GM21529 (cell line): ENCODE results near the gene ARPC3.
"Not testable (repeated sequence)": the region's sequence is repeated elsewhere in the genome, so short reads cannot be mapped to it uniquely, and the experiment has no call there.

Source experiments
- ATAC-seq: cut with Tn5 transposase; IDR thresholded peaks from one replicate; pipeline ENCODE4 v1.9.1; 2021; ENCODE audit not compliant: unreplicated experiment

ARPC3 gene

DNA sequence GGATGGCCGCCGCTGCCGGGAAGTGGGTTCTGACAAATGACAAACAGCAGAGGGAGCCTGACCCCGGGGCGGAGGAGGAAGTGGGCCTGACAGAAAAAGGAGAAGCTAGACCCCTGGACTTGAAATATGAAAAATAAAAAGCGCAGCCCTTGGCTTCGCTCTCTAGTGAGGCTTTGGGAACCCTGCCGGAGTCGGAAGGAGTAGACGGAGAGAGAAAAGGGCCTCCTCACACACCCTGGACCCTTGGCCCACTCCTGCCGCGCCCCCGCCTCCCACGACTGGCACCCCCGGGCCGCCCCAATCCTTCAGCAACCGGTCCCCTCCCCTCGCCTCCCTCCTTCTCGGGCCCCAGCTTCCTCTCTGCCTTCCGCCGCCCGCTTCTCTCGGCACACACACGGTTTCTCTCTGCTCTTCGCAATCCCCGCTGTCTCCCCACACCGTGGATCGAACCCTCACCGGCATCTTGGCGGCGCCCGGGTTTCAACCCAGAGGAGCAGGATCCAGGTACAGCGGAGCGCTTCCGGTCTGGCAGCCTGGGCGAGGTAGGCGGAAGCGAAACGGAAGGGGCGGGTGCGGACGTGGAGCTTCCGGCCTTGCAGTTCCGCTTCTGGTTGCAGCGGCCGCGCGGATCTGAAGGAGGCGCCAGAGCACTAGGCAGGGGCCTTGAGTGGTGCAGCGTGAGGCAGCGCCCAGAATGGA, at the start of gene ARPC3:
ARPC3 (minus strand) TSS at position 539 of the 699 bp plus-strand sequence; CDS start at position 462, 77 bp downstream.
- peak; percentile 94 for ATAC-seq

GRCh38 chr12:110498984-110499706, 49.0 kb upstream of the ARPC3 start:
- ATAC-seq, result no peak

- ATAC-seq, result no peak
Measured at GRCh38 chr12:110475426-110475825, 25.3 kb upstream of the ARPC3 start.

DNA sequence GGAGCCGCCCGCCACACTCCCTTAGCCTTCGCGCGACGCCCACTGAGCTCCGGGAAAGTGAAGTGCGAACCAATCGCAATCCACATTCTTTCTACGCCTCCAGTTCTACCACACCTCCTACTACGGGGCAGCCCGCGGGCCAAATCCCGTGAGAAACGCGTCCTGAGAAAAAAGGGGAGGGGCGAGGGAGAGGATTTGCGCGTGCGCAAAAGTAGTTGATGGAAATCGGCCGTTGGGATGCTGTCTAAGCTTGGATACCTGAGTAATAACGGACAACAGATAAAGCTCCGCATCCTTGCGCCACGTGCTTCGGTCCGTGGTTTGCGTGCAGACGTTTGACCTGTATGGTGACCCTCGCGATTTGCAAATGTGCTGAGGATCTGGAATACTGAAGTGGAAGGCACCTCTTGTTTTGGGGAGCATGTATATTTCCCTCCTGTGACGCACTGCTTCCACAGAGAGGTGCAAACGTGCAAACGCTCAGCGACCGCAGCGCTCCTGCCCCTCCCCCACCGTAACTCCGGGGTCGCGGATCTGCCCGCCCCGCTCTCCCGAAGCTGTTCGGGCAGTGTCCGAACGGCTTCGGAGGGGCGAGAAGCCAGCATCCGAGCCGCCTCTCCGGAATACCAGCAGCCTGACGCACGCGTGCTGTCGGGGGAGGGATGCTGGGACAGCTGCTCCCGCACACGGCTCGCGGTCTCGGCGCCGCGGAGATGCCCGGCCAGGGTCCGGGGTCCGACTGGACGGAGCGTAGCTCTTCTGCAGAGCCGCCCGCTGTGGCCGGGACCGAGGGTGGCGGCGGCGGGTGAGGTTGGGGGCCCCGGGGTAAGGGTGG, 18.3 kb upstream of the ARPC3 start, which contains the start of the genes FAM216A and GPN3:
FAM216A (plus strand) TSS at position 632 of the 835 bp plus-strand sequence; CDS start at position 663, 31 bp downstream.
GPN3 (minus strand) TSS at position 44 of the 835 bp plus-strand sequence. CDS start 54 bp downstream, outside the sequence.
- ATAC-seq, result peak; percentile 67

DNA sequence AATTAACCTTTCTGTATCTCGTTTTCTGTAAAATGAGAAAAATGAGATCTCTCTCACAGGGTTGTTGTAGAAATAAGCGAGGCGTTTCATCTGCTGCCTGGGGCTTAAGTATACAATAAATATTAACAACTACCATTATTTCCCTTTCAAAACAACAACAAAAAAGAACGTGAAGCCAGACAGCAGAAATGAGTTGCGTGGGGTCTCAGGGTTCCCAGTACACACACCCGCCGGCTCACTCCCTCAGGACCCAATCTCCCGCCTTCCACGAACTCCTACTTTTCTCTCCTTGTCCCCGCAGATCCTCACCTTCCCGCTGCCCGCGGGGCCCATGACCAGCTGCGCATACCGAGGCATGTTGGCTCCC, 17.7 kb upstream of the ARPC3 start:
- ATAC-seq, result no peak

DNA sequence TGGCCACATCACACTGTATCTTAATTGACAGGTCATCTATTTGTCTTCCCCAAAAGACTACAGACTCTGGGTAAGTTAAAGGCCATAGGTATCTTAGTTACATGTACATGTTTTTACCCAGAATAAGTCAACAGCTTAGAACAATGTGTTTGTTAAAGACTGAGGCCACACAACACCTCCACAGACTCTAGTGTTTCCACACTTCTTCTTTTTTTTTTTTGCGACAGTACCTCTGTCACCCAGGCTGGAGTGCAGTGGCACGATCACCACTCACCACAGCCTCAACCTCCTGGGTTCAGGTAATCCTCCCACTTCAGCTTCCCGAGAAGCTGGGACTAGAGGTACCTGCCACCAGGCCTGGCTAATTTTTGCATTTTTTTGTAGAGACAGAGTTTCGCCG, 16.7 kb upstream of the ARPC3 start:
- no peak for ATAC-seq

DNA sequence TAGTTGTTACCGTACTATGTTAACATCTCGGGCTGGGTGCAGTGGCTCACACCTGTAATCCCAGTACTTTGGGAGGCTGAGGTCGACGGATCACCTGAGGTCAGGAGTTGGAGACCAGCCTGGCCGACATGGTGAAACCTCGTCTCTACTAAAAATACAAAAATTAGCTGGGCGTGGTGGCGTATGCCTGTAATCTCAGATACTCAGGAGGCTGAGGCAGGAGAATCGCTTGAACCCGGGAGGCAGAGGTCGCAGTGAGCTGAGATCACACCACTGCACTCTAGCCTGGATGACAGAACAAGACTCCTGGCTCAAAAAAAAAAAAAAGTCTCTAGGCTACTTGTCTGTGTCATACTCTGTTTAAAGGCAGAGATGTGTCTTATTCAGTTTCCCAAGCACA, 15.6 kb upstream of the ARPC3 start:
- ATAC-seq, result not testable (repeated sequence)

GRCh38 chr12:110465024-110465423, 14.9 kb upstream of the ARPC3 start:
- ATAC-seq, result no peak

DNA sequence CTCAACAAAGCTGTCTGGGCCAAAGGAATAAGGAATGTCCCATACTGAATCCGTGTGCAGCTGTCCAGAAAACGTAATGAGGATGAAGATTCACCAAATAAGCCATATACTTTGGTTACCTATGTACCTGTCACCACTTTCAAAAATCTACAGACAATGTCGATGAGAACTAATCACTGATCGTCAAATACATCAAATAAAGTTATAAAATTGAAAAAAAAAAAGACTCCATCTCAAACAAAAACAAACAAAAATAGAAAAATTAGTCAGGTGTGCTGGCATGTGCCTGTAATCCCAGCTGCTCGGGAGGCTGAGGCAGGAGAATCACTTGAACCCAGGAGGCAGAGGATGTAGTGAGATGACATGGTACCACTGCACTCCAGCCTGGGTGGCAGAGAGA, 11.1 kb upstream of the ARPC3 start:
- ATAC-seq, result not testable (repeated sequence)

- ATAC-seq, result no peak
Measured at GRCh38 chr12:110458756-110459155, 8.6 kb upstream of the ARPC3 start.

GRCh38 chr12:110453569-110454296, 3.6 kb upstream of the ARPC3 start:
- no peak for ATAC-seq

DNA sequence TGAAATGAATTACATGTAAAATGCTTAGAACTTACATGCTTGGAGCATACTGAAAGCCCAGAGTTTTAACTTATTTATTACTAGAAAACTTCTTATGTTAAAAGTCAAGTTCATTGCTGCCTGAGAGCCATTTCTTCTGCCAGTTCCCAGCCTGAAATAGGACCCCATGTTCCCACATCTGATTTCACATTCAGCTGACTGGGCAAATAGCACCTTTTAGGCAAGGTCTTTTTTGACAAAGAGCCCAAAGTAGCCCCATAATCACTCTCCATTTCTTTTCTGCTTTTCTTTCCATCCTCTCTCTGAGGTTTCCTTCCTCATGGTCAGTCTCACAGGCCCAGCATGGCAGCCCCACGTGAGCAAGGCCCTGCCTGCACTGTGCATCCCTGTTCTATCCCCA, 1.1 kb upstream of the ARPC3 start:
- ATAC-seq, result no peak

DNA sequence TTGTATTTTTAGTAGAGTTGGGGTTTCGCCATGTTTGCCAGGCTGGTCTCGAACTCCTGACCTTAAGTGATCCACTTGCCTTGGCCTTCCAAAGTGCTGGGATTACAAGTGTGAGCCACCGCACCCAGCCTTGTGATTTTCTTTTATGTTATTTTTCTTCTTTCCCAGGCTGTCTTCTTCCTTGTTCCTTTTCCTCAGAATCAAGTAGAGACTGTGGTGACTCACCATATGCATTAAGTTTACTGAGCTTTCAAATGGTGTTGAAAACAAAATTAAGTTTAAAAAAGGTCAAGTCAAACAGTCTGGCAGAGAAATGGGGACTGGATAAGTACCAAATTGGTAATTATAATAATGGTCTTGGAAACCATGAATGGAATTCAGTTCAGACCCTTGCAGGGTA, 5.7 kb downstream of the ARPC3 start:
- ATAC-seq, result no peak

DNA sequence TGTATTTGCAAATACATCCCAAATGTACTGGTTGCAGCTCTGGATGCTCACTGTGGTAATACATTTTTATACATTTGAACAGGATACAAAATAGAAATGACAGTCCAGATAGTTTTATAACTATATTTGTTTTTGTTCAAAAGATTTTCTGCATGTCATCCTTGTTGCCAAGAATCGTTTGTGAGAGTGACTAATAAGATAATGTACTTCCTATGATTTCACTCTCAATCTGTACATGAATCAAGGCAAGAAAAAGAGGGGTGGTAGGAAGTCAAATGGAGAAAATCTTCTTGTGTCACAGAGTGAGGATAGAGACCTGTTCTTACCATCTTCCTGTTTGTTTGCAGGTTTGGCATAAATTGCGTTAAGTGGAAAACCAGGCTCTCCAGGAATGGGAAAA, 13.9 kb downstream of the ARPC3 start:
- no peak for ATAC-seq

DNA sequence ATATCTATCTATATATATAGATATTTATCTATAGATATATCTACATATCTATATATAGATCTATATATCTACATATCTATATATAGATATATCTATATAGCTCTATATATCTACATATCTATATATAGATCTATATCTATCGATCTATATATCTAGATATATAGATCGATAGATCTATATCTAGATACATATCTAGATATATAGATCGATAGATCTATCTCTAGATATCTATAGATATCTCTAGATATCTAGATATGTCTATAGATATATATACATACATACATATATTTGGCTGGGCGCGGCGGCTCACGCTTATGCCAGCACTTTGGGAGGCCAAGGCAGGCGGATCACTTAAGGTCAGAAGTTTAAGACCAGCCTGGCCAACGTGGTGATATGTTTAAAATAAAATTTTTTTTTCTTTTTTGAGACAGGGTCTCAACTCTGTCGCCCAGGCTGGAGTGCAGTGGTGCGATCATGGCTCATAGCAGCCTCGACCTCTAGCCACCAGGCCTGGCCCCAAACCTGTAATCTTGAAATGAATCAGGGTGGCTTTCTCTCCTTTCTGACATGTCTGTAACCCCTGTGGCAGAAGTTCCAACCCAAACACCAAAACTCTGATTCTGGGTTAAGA, 18.1 kb downstream of the ARPC3 start:
- ATAC-seq, result no peak

DNA sequence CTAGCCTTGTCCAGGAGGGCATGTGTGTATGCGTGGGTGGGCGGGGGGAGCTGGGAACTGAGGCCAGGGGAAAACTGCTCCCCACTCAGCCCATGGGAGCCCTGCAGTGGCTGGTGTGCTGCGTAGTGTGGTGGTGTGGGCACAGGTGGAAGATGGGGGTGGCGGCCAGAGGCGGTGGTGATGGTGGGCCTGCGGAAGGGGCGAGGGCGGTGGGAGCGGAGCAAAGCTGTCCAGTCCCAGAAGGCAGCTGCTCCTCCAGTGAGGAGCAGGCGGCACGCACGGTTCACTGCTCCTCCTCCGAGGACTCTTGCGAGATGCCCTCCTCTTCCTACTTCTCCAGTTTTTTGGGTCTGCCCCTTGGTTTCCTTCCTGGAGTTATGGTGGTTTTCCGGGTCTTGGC, 20.5 kb downstream of the ARPC3 start:
- not testable (repeated sequence) for ATAC-seq

DNA sequence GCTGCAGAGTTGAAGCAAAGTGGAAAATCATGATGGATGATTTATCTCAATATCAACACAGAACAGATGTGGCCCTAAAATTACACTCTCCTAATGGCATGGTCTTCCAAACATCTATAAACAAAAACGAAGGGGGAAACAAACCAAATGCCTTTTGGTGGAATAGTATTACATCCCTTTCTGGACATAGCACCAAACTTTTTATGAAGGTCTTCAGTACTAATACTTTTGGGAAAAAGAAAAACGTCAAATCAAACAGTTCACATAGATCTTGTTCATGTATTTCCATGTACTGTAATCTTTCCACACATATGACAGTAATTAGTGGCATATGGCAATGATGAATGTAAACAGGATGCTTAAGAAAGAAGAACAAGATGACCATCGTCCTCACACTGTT, 23.7 kb downstream of the ARPC3 start:
- no peak for ATAC-seq

DNA sequence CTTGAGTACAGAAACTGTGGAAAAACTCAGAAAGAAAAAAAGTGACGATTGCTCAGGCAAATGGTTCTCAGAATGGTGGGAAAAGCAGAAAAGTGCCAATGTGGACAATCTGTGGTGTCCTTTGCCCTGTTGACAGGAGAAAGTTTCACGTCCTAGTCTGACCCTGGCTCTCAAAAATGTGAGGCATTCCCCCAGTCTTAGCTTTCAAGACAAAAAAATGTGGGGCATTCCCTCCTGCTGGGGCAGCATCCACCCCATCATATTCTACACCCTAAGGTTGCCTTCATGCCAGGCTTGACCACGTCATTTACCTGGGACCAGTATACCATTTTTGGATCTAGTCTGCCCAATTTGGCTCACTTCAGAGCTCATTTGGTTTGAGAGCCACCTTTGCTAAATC, 25.9 kb downstream of the ARPC3 start:
- ATAC-seq, result no peak

- ATAC-seq, result no peak
Measured at GRCh38 chr12:110421701-110422100, 28.4 kb downstream of the ARPC3 start.

- no peak for ATAC-seq
Measured at GRCh38 chr12:110421159-110421661, 28.9 kb downstream of the ARPC3 start.
